Fibroblast of lung (primary cell): Measurements from ENCODE around the gene HMCES. TPM values are rescaled to one million over a fixed set of nuclear protein-coding genes. Genes with fewer than 3 reads are reported as not detected.
"Not testable (repeated sequence)": the region's sequence is repeated elsewhere in the genome, so short reads cannot be mapped to it uniquely, and the experiment has no call there.

Experiments
- DNase-seq, 2 donors: peaks; one replicate each; pipeline versions ENCODE4 v3.0.0 to v3.0.0-alpha.2; 2010; ENCODE audit warnings: low read depth in 2 of 2
- H2AFZ ChIP-seq: 2 replicates; pipeline ENCODE4 v1.5.1; 2012; ENCODE audit warnings: low read length, control low read depth, inconsistent platforms
- H3K27ac ChIP-seq: 2 replicates; pipeline ENCODE4 v1.5.1; 2011; ENCODE audit warnings: low read length, control low read depth; ENCODE audit not compliant: insufficient read depth
- H3K27me3 ChIP-seq: 2 replicates; pipeline ENCODE4 v1.5.1; 2011; ENCODE audit warnings: mild to moderate bottlenecking, low read length; ENCODE audit not compliant: control insufficient read depth, insufficient read depth
- H3K36me3 ChIP-seq: 2 replicates; pipeline ENCODE4 v1.5.1; 2011; ENCODE audit warnings: low read length; ENCODE audit not compliant: control insufficient read depth, insufficient read depth
- H3K4me1 ChIP-seq: 2 replicates; pipeline ENCODE4 v1.5.1; 2011; ENCODE audit warnings: low read length; ENCODE audit not compliant: control insufficient read depth, insufficient read depth; ENCODE audit errors: extremely low read depth
- H3K4me2 ChIP-seq: 2 replicates; pipeline ENCODE4 v1.5.1; 2011; ENCODE audit warnings: low read length, control low read depth; ENCODE audit not compliant: insufficient read depth; ENCODE audit errors: extremely low read depth
- H3K4me3 ChIP-seq, 4 experiments: fragments of 200-600 bp in 1 of 4; sonication (generic) in 1 of 4; replicated peaks in 1 of 4; 2 replicates each; pipeline ENCODE4 v1.5.1; 2011 to 2016; ENCODE audit warnings: low read length in 4 of 4, low read depth in 3 of 4, mild to moderate bottlenecking in 3 of 4, control low read depth in 2 of 4, inconsistent platforms in 1 of 4, mixed read lengths in 1 of 4; ENCODE audit not compliant: insufficient read depth in 1 of 4; ENCODE audit errors: control extremely low read depth in 1 of 4
- H3K79me2 ChIP-seq: 2 replicates; pipeline ENCODE4 v1.5.1; 2012; ENCODE audit warnings: mild to moderate bottlenecking, low read length, inconsistent platforms; ENCODE audit not compliant: control insufficient read depth, insufficient read depth
- H3K9ac ChIP-seq: 2 replicates; pipeline ENCODE4 v1.5.1; 2011; ENCODE audit warnings: mild to moderate bottlenecking, low read length, control low read depth; ENCODE audit not compliant: insufficient read depth
- H3K9me3 ChIP-seq: 2 replicates; pipeline ENCODE4 v1.5.1; 2012; ENCODE audit warnings: low read depth, low read length; ENCODE audit not compliant: control insufficient read depth, insufficient read depth
- H4K20me1 ChIP-seq: 2 replicates; pipeline ENCODE4 v1.5.1; 2011; ENCODE audit warnings: low read length; ENCODE audit not compliant: control insufficient read depth, insufficient read depth; ENCODE audit errors: extremely low read depth
- EZH2 ChIP-seq: IDR thresholded peaks from 2 replicates; pipeline ENCODE4 v1.5.1; 2012; ENCODE audit warnings: low read length, control low read depth, mild to moderate bottlenecking; ENCODE audit errors: missing control alignments
- polyA plus RNA-seq, 2 donors: library from polyadenylated mRNA; depleted of rRNA in 1 of 2; stranded (reverse) in 1 of 2; unstranded in 1 of 2; fragments of >200 nt; gene quantifications; 2 replicates each; pipeline ENCODE4 v1.2.1, GENCODE V29; 2011 to 2012; ENCODE audit warnings: missing spikeins in 1 of 2
- total RNA-seq: library from RNA; depleted of rRNA; stranded (reverse); fragments of >200 nt; gene quantifications from 2 replicates; pipeline ENCODE4 v1.2.1, GENCODE V29; 2014
- TF ChIP-seq, protein P1 (sequence below), 2 donors: IDR thresholded peaks in 1 of 2; conservative IDR thresholded peaks in 1 of 2; 1 replicate in 1 of 2; 2 replicates in 1 of 2; pipeline ENCODE4 v1.5.1; 2011 to 2012; ENCODE audit warnings: low read length in 2 of 2, control low read depth in 1 of 2, inconsistent platforms in 1 of 2, low read depth in 1 of 2, mild to moderate bottlenecking in 1 of 2

The HMCES gene
- total and polyA plus RNA-seq, 2 donors (not counting 1 experiment from before 2014, with no cell fraction given), result 12.2 to 22.8 TPM

DNA sequence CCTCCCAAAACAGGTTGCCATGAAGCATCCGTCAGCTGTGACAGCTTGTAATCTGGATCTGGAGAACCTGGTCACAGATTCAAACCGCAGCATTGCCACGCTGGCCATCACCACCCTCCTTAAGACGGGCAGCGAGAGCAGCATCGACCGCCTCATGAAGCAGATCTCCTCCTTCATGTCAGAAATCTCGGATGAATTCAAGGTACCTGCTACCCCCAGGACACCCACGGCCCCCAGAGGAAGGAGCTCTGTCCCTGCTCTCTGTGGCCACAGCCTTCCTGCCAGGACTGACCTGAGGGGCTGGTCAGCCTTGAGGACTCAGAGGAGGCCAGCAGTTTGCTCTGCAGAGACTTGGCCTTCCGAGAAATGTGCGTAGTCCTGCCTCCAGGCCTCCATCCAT, 18.1 kb upstream of the HMCES start:
- no peak for TF ChIP-seq EZH2
- TF ChIP-seq, protein P1, sequence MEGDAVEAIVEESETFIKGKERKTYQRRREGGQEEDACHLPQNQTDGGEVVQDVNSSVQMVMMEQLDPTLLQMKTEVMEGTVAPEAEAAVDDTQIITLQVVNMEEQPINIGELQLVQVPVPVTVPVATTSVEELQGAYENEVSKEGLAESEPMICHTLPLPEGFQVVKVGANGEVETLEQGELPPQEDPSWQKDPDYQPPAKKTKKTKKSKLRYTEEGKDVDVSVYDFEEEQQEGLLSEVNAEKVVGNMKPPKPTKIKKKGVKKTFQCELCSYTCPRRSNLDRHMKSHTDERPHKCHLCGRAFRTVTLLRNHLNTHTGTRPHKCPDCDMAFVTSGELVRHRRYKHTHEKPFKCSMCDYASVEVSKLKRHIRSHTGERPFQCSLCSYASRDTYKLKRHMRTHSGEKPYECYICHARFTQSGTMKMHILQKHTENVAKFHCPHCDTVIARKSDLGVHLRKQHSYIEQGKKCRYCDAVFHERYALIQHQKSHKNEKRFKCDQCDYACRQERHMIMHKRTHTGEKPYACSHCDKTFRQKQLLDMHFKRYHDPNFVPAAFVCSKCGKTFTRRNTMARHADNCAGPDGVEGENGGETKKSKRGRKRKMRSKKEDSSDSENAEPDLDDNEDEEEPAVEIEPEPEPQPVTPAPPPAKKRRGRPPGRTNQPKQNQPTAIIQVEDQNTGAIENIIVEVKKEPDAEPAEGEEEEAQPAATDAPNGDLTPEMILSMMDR (conservative IDR thresholded peaks at IDR 0.05 in 1 of 2, IDR thresholded peaks at IDR 0.05 in 1 of 2; ENCODE audit: low read depth in 1 of 2, low read length in 2 of 2), result no peak
- peaks cover 11% of the 10 kb centered on the region for H3K79me2 ChIP-seq
- peaks cover 2% of the 10 kb centered on the region for H4K20me1 ChIP-seq

DNA sequence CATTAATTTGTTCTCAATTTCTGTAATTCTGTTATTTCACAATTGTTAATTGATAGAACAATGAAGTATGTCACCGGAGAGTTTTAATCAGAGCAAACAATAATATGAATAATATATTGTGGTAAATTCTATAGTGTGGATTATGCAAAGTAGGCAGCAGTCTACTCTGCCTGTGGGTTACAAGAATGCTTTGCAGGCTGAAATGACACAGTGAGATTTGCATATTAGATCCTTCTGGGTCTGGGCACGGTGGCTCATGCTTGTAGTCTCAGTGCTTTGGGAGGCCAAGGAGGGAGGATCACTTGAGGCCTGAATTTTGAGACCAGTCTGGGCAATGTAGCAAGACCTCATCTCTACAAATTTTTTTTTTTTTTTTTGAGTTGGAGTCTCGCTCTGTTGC, 16.8 kb upstream of the HMCES start:
- H3K27me3 ChIP-seq, result no peaks in the 10 kb centered on the region
- no peaks in the 10 kb centered on the region for H3K9me3 ChIP-seq
- no peak overlapping the region for H3K4me3 ChIP-seq
- H3K9ac ChIP-seq, result no peak overlapping the region
- no peak overlapping the region for H3K27ac ChIP-seq
- H2AFZ ChIP-seq, result no peak overlapping the region
- H3K36me3 ChIP-seq, result peaks cover 57% of the 10 kb centered on the region
- no peak for DNase-seq
- H3K79me2 ChIP-seq, result peaks cover 6% of the 10 kb centered on the region
- H3K4me2 ChIP-seq, result no peak overlapping the region
- H4K20me1 ChIP-seq, result peaks cover 2% of the 10 kb centered on the region
- H3K4me1 ChIP-seq, result peaks cover 3% of the 10 kb centered on the region
- no peak for TF ChIP-seq EZH2
- TF ChIP-seq, protein P1 (conservative IDR thresholded peaks at IDR 0.05 in 1 of 2, IDR thresholded peaks at IDR 0.05 in 1 of 2; ENCODE audit: low read depth in 1 of 2, low read length in 2 of 2), result no peak

More for the DNA sequence above, 18.1 kb upstream of the HMCES start:
- Histone ChIP-seq H3K4me3 (no peak overlapping the region), H3K27me3 (no peaks in the 10 kb centered on the region), H2AFZ (no peak overlapping the region), H3K4me1 (peaks cover 2% of the 10 kb centered on the region), H3K27ac (no peak overlapping the region), H3K9ac (no peak overlapping the region), H3K36me3 (peaks cover 61% of the 10 kb centered on the region), H3K4me2 (no peak overlapping the region), H3K9me3 (no peaks in the 10 kb centered on the region)
- DNase-seq, result no peak

GRCh38 chr3:129263161-129263910, 15.3 kb upstream of the HMCES start:
- Histone ChIP-seq H3K4me2 (no peak overlapping the region), H2AFZ (no peak overlapping the region), H3K79me2 (peaks cover 3% of the 10 kb centered on the region), H3K9ac (no peak overlapping the region), H4K20me1 (peaks cover 2% of the 10 kb centered on the region), H3K4me1 (peaks cover 3% of the 10 kb centered on the region), H3K36me3 (peaks cover 52% of the 10 kb centered on the region), H3K9me3 (no peaks in the 10 kb centered on the region), H3K27ac (no peak overlapping the region), H3K27me3 (no peaks in the 10 kb centered on the region), H3K4me3 (no peak overlapping the region)
- DNase-seq, result no peak
- TF ChIP-seq EZH2, result no peak
- TF ChIP-seq, protein P1 (conservative IDR thresholded peaks at IDR 0.05 in 1 of 2, IDR thresholded peaks at IDR 0.05 in 1 of 2; ENCODE audit: low read depth in 1 of 2, low read length in 2 of 2), result no peak

- H3K4me2 ChIP-seq, H3K4me3 ChIP-seq, H4K20me1 ChIP-seq, H3K9me3 ChIP-seq, H3K27ac ChIP-seq, DNase-seq, H3K4me1 ChIP-seq, H2AFZ ChIP-seq, H3K79me2 ChIP-seq, H3K9ac ChIP-seq, H3K27me3 ChIP-seq: not testable (repeated sequence)
- peaks cover 50% of the 10 kb centered on the region for H3K36me3 ChIP-seq
These were observed 13.7 kb upstream of the HMCES start for GRCh38 chr3:129264994-129265393.
